ENCODE measurements around the gene PGM1.

DNA sequence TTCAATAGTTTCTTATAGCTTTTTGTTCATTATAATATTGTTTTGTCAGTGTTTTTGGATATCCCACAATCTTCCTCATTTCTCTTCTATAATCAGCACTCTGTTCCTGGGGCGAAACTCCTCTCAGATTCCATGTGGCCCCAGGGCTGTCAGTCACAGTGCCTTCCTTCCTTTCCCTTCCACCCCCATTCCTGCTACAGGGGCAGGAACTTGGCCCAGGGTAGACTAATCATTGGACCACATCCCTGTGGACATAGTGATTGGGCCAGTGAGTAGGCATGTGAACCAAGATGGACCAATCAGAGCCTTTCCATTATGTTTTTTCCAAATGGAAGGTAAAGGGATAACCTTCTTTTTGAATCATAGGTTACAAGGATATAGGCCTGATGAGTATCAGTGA, 78.3 kb downstream of the PGM1 start:
- no peak for TF ChIP-seq CTCF (IDR thresholded peaks at IDR 0.05; ENCODE audit: insufficient read depth, low read depth, low read length)
- no peak for TF ChIP-seq EZH2 (IDR thresholded peaks at IDR 0.05; ENCODE audit: insufficient read depth, low read length)
